GM12873 (cell line): ENCODE results near the gene CACNA1D.

ENCODE experiments used
- TF ChIP-seq, protein P1 (sequence below): IDR thresholded peaks from 2 replicates; pipeline ENCODE4 v1.5.1; 2012; ENCODE audit warnings: low read depth, mild to moderate bottlenecking, moderate library complexity, low read length, control low read depth; ENCODE audit not compliant: insufficient read depth; ENCODE audit errors: missing control alignments

Gene CACNA1D

DNA sequence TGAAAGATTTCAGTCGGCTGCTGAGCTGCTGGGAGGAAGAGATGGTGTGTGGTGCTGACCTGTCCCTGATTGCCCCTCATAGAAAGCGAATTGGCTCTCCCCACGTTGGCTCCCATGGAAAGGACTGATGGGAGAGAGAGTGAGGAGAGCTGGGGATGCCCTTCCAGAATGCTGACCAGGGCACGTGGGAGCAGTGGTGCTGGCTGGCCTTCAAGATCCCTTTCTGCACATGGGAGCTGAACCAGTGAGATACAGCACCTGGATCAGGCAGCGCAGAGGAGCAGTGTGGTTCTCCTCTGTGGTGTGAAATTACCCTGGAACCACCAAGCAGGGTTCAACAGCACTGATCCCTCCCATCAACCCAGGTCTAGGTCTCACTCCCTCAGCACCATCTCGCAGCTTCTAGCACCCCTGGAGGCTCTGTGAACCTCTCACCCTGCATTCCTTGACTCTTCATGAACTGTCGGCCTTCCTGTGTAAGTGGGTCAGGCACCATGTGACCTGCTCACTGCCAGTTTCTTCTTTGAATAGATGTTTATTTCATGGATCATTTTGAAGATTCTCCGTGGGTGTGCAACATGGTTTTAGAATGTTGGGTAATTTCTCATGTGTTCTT, 55.7 kb downstream of the CACNA1D start:
- TF ChIP-seq, protein P1, sequence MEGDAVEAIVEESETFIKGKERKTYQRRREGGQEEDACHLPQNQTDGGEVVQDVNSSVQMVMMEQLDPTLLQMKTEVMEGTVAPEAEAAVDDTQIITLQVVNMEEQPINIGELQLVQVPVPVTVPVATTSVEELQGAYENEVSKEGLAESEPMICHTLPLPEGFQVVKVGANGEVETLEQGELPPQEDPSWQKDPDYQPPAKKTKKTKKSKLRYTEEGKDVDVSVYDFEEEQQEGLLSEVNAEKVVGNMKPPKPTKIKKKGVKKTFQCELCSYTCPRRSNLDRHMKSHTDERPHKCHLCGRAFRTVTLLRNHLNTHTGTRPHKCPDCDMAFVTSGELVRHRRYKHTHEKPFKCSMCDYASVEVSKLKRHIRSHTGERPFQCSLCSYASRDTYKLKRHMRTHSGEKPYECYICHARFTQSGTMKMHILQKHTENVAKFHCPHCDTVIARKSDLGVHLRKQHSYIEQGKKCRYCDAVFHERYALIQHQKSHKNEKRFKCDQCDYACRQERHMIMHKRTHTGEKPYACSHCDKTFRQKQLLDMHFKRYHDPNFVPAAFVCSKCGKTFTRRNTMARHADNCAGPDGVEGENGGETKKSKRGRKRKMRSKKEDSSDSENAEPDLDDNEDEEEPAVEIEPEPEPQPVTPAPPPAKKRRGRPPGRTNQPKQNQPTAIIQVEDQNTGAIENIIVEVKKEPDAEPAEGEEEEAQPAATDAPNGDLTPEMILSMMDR: no peak

DNA sequence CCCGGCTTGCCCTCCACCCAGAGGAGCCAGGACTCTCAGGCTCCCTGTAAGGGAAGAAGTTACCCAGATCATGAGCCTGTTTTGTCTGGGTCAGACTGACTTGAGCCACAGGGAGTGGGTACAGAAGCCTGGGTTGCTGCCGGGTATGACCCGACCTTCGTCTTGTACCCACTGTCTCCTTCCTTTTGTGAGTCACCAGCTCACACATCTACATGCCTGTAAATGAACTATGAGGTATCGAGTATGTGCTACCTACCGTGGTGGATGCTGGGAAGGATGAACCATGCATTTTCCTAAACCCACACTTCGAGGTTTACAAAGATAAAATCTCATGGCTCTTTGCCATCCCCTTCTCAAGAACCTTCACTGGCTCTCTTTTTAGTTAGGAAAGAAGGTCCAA, 56.9 kb downstream of the CACNA1D start:
- TF ChIP-seq, protein P1: no peak

DNA sequence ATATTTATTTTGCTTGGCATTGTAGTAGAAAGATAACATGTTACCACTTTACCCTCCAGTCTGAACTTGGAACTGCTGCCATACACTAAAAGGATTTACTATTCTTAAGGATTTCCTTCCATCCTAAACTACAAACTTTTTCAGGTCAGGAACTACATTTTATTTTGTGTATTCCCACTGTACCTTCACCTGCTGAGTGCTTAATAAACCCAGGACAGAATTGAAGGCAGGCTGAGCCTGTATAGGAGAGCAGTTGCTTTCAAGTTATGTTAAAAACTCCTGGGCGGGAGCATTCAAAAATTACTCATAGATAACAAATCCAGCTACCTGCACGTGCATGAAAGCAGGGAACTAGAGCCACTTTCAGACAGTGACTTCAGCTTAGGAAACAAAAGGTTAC, 58.3 kb downstream of the CACNA1D start:
- TF ChIP-seq, protein P1: no peak

DNA sequence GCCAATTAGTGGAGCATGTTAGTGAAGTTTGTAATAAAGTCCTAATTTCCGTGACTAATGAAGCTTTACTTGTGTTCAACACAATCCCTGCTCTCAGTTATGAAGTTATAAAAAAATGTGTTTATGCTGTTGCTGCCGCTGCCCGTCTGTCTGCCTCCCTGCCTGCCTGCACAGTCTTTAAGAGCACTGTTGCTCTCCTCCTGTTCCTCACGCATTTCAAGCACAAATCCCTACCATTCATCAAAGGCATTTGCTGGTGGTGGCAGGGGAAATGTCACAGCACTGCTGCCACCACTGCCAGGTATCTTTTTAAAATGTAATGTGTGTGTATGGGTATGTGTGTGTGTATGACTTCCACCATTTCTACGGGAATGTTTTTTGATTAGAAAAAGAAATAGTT, 58.8 kb downstream of the CACNA1D start:
- TF ChIP-seq, protein P1: no peak

DNA sequence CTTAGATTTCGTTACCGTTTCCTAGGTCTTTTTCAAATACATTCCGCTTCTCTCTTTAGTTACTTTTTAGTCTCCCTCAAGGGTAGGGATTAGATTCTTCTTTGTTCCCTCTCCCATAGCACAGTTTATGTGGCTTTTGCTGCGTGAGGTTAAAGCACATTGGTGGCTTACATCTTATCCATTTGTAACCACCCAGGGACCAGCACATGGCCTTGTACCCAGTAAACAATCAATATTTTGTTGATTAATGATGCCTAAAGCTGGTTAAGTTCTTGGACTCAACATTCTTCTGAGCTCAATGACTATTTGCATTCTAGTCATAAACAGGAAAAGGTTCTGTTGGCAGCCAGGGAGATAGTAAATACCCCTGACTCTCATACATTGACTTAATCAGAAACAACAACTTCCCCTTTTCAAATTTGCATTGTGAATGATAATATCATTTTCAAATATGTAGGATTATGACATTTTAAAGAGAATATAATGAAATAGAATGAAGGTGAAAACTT, 60.2 kb downstream of the CACNA1D start:
- TF ChIP-seq, protein P1: no peak

DNA sequence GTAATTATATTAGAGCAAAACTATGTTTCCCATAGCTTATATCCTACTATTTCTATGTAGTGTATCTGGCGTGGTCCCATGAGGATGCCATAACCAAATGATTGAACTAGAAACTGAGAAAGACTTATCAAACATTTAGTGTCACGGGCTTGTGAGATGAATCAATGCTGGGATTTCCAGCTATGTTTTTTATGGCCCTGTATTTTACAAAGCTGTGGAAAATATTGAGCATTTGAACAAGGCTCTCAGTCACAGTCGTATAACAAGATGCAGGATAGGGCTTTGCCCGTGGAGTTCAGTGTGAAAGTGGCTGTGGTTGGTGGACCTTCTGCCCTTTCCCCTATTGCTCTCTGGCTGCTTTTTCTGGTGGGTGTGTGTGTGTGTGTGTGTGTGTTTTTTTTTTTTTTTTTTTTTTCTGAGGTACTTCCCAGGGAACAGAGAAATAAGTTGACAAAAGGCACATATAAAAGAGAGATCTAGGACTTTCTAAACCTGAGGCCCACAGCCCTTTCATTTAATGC, 60.7 kb downstream of the CACNA1D start:
- TF ChIP-seq, protein P1: no peak

DNA sequence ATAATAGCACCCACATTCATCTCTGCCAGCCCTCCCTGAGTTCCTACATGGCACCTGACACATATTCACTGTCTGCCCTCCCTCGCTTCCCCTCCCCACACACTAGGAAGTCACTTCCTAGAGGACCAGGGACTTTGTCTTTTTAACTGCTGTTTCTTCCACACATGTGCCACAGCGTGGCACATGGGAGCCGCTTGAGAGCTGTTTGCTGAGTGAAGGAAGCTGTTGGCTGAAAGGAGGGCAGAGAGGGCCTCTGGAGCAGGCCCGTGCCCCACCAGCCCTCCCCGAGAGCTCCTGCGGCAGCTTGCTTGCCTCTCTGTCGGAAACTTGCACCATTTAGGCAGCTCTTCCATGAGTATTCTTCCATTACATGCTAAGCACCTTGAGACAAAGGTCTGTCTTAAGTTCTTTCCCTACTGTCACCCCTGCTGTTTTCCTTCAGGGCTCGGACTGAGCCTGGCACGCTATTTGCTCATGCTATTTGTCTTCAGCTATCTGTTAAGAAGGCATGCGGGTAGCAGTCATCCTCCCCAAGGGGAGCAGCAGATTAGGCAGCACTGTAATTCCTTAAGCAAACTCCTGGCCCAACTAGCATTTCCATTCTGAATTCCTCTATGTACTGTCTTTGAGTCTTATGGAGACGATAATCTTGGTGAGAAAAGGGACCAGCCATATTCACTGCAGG, 72.2 kb downstream of the CACNA1D start:
- TF ChIP-seq, protein P1: no peak
